HL-60 (cell line): ENCODE results near the gene NABP2.
"Not testable (repeated sequence)": the region's sequence is repeated elsewhere in the genome, so short reads cannot be mapped to it uniquely, and the experiment has no call there.

Experiments
- DNase-seq, 2 experiments: peaks; one replicate each; pipeline ENCODE4 v3.0.0-alpha.2; 2010 to 2020; ENCODE audit warnings: low read depth in 1 of 2, low spot score in 1 of 2
- H3K27ac ChIP-seq: fragments of 250-450 bp; sonication (Bioruptor Pico); replicated peaks from 2 replicates; pipeline ENCODE4 v1.5.1; 2020; ENCODE audit warnings: mild to moderate bottlenecking, moderate library complexity
- H3K27me3 ChIP-seq: fragments of 250-450 bp; sonication (Bioruptor Pico); 2 replicates; pipeline ENCODE4 v1.5.1; 2021; ENCODE audit warnings: mild to moderate bottlenecking, moderate library complexity; ENCODE audit not compliant: insufficient read depth, poor library complexity, severe bottlenecking
- H3K4me3 ChIP-seq: replicated peaks from 2 replicates; pipeline ENCODE4 v1.5.1; 2011; ENCODE audit warnings: mild to moderate bottlenecking, control low read depth, low read length; ENCODE audit not compliant: insufficient read depth
- GABPA ChIP-seq: IDR thresholded peaks from 2 replicates; pipeline ENCODE4 v1.6.1; 2012; ENCODE audit warnings: low read depth
- POLR2AphosphoS5 ChIP-seq: IDR thresholded peaks from 2 replicates; pipeline ENCODE4 v1.6.1; 2012; ENCODE audit warnings: low read depth
- SPI1 ChIP-seq: IDR thresholded peaks from 2 replicates; pipeline ENCODE4 v1.6.1; 2012; ENCODE audit warnings: low read depth, mild to moderate bottlenecking, borderline replicate concordance
- TF ChIP-seq, protein P1 (sequence below): IDR thresholded peaks from 2 replicates; pipeline ENCODE4 v1.6.1; 2012; ENCODE audit warnings: low read depth; ENCODE audit not compliant: insufficient replicate concordance
- TF ChIP-seq, protein P2 (sequence below): IDR thresholded peaks from one replicate; pipeline ENCODE4 v1.5.1; 2011; ENCODE audit warnings: low read length, control low read depth, inconsistent platforms; ENCODE audit not compliant: insufficient read depth

Gene NABP2

DNA sequence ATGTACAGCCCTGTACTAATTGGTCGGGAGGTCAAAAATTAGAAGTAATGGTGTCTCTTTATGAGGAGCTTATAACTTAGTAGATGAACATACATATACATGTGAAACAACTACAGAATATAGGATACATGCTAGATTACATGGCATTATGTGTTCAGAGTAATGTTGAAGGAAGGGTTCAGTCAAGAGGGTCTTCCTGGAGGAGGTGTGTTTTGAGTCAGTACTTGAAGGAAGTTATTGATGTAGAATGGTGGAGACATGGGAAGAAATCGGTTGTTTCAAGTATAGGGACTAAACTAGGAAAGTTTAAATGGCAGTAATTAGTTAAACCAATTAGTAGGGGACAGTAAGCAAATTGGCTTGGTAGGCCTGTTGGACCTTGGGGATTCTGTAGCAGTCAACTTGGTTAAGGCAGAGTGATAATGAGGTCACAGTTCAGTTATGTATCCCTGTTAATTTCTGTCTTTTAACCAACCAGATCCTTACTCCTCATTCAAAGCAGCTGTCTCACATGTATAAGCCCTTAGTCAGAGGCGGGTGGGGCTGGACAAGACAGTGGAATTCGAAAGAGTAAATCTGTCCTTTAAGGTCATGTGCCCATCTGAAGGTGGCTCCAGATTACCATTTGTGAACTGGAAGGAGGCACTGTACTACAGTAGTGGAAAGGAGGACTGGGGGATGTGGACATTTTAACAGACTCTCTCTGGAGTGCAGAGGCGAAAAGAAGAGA is 37.5 kb downstream of the NABP2 start:
- DNase-seq = no peak
- Histone ChIP-seq H3K27me3 (no peaks in the 10 kb centered on the region), H3K27ac (no peak overlapping the region), H3K4me3 (no peak overlapping the region)
- TF ChIP-seq GABPA (no peak), SPI1 (no peak), POLR2AphosphoS5 (no peak)
- TF ChIP-seq, protein P1, sequence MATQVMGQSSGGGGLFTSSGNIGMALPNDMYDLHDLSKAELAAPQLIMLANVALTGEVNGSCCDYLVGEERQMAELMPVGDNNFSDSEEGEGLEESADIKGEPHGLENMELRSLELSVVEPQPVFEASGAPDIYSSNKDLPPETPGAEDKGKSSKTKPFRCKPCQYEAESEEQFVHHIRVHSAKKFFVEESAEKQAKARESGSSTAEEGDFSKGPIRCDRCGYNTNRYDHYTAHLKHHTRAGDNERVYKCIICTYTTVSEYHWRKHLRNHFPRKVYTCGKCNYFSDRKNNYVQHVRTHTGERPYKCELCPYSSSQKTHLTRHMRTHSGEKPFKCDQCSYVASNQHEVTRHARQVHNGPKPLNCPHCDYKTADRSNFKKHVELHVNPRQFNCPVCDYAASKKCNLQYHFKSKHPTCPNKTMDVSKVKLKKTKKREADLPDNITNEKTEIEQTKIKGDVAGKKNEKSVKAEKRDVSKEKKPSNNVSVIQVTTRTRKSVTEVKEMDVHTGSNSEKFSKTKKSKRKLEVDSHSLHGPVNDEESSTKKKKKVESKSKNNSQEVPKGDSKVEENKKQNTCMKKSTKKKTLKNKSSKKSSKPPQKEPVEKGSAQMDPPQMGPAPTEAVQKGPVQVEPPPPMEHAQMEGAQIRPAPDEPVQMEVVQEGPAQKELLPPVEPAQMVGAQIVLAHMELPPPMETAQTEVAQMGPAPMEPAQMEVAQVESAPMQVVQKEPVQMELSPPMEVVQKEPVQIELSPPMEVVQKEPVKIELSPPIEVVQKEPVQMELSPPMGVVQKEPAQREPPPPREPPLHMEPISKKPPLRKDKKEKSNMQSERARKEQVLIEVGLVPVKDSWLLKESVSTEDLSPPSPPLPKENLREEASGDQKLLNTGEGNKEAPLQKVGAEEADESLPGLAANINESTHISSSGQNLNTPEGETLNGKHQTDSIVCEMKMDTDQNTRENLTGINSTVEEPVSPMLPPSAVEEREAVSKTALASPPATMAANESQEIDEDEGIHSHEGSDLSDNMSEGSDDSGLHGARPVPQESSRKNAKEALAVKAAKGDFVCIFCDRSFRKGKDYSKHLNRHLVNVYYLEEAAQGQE = no peak
- TF ChIP-seq, protein P2, sequence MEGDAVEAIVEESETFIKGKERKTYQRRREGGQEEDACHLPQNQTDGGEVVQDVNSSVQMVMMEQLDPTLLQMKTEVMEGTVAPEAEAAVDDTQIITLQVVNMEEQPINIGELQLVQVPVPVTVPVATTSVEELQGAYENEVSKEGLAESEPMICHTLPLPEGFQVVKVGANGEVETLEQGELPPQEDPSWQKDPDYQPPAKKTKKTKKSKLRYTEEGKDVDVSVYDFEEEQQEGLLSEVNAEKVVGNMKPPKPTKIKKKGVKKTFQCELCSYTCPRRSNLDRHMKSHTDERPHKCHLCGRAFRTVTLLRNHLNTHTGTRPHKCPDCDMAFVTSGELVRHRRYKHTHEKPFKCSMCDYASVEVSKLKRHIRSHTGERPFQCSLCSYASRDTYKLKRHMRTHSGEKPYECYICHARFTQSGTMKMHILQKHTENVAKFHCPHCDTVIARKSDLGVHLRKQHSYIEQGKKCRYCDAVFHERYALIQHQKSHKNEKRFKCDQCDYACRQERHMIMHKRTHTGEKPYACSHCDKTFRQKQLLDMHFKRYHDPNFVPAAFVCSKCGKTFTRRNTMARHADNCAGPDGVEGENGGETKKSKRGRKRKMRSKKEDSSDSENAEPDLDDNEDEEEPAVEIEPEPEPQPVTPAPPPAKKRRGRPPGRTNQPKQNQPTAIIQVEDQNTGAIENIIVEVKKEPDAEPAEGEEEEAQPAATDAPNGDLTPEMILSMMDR = no peak

DNA sequence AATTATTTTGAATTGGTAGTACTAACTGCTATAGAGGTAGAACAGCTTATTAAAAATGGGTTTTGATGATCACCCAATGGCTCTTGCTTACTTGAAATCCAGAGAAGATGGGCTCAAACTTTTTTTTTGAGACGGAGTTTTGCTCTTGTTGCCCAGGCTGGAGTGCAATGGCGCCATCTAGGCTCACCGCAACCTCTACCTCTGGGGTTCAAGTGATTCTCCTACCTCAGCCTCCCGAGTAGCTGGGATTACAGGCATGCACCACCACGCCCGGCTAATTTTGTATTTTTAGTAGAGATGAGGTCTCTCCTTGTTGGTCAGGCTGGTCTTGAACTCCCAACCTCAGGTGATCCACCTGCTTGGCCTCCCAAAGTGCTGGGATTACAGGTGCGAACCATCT is 38.8 kb downstream of the NABP2 start:
- not testable (repeated sequence) for H3K27ac ChIP-seq, H3K4me3 ChIP-seq, H3K27me3 ChIP-seq
- DNase-seq = peak in 1 of 2 experiments; percentile 10

- Histone ChIP-seq H3K27ac (peak overlapping the region; percentile 68; the same call in 1 of the 2 replicates), H3K4me3 (peak overlapping the region; percentile 82)
- H3K27me3 ChIP-seq, DNase-seq: not testable (repeated sequence)
These were observed 42.0 kb downstream of the NABP2 start for GRCh38 chr12:56266068-56266692.

DNA sequence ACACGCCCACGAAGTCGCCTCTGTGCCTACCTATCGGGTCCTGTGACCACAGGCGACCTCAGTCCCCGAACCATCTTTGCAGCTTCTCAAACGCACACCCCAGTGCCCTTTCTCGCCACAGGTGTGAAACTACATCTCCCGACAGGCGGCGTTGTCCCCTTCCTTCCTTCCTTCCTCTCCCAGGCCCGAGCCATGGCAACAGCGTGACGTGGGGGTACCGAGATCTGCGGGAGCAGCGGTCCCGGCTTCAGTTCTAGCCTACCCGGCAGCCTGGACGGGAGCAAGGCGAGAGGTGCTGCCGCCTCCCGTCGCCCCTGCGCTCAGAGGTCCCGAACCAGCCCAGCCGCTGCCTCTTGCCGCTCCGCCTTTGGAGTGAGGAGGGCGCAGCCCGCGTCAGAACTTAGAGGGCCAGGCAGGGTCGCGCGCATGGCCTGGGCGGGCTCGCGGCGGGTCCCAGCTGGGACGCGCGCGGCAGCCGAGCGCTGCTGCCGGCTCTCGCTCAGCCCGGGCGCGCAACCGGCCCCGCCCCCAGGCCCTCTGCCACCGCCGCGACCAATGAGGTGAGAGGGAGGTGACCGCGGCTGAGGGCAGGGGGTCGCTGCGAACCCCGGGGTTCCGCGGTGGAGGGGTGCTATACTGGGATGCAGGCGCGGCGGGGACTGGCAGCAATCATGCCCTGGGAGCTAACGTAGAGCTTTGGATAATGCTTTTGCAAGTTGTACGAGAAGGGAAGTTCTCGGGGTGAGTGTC is 42.7 kb downstream of the NABP2 start, which contains the start of gene COQ10A:
COQ10A (plus strand) TSS at position 250 of the 750 bp plus-strand sequence; CDS start at position 427, 177 bp downstream.
- H3K27me3 ChIP-seq = no peaks in the 10 kb centered on the region
- peak; percentile 76 to 89 for DNase-seq
- peak within 1 kb of the TSS; percentile 82 for H3K4me3 ChIP-seq
- H3K27ac ChIP-seq = peak within 1 kb of the TSS; percentile 68
- TF ChIP-seq, protein P1 = no peak
- TF ChIP-seq, protein P2 = peak; percentile 15
- peak; percentile 23; the same call in 1 of the 2 replicates for TF ChIP-seq POLR2AphosphoS5
- peak; percentile 60; the same call in 1 of the 2 replicates for TF ChIP-seq SPI1
- peak; percentile 70; the same call in 1 of the 2 replicates for TF ChIP-seq GABPA
